Activated T-cell treated with anti-CD3 and anti-CD28 coated beads, Interleukin-2, amount 50 U/mL, for 4 hours (primary cell): Measurements from ENCODE around the gene RXFP1. TPM values are rescaled to one million over a fixed set of nuclear protein-coding genes. Genes with fewer than 3 reads are reported as not detected.

ENCODE experiments used
- ATAC-seq, 2 donors: fragments of 200-7000 bp; cut with Tn5 transposase; one replicate each; pipeline ENCODE4 v1.10.0; 2021
- DNase-seq: peaks from one replicate; pipeline ENCODE4 v3.0.0-alpha.2; 2020
- H3K27me3 Mint-ChIP-seq: one replicate; pipeline ENCODE4 v1.8.0; 2021; ENCODE audit warnings: low read depth, mixed read lengths
- H3K36me3 Mint-ChIP-seq: one replicate; pipeline ENCODE4 v1.8.0; 2022; ENCODE audit warnings: mixed read lengths; ENCODE audit not compliant: insufficient read depth
- H3K4me1 Mint-ChIP-seq: one replicate; pipeline ENCODE4 v1.8.0; 2021; ENCODE audit warnings: low read depth, mixed read lengths
- H3K4me3 Mint-ChIP-seq: one replicate; pipeline ENCODE4 v1.8.0; 2021; ENCODE audit warnings: mild to moderate bottlenecking, moderate library complexity, mixed read lengths
- H3K9me3 Mint-ChIP-seq: one replicate; pipeline ENCODE4 v1.8.0; 2021; ENCODE audit warnings: mixed read lengths
- total RNA-seq, 3 donors: library from RNA; stranded (reverse); gene quantifications; one replicate each; pipeline ENCODE4 v1.2.1, GENCODE V29; 2021

The RXFP1 gene
- total RNA-seq, 3 donors from 2014 or later = 0.08 TPM; not detected in 2

- Mint-ChIP-seq H3K9me3 (no peaks in the 10 kb centered on the region), H3K36me3 (no peaks in the 10 kb centered on the region), H3K4me3 (no peak overlapping the region), H3K4me1 (peaks cover 4% of the 10 kb centered on the region), H3K27me3 (peaks cover 18% of the 10 kb centered on the region)
- DNase-seq = no peak
- ATAC-seq = no peak
Measured at GRCh38 chr4:158610790-158611189, 89.1 kb downstream of the RXFP1 start.

GRCh38 chr4:158613046-158613445 is 91.4 kb downstream of the RXFP1 start:
- no peak overlapping the region for H3K4me3 Mint-ChIP-seq
- peaks cover 4% of the 10 kb centered on the region for H3K4me1 Mint-ChIP-seq
- no peaks in the 10 kb centered on the region for H3K9me3 Mint-ChIP-seq
- no peaks in the 10 kb centered on the region for H3K36me3 Mint-ChIP-seq
- peaks cover 23% of the 10 kb centered on the region for H3K27me3 Mint-ChIP-seq
- no peak for ATAC-seq
- no peak for DNase-seq

GRCh38 chr4:158617956-158618355 is 96.3 kb downstream of the RXFP1 start:
- no peaks in the 10 kb centered on the region for H3K36me3 Mint-ChIP-seq
- DNase-seq (no peak), ATAC-seq (no peak)
- H3K4me1 Mint-ChIP-seq = no peaks in the 10 kb centered on the region
- H3K9me3 Mint-ChIP-seq = no peaks in the 10 kb centered on the region
- H3K4me3 Mint-ChIP-seq = no peak overlapping the region
- H3K27me3 Mint-ChIP-seq = peaks cover 27% of the 10 kb centered on the region

DNA sequence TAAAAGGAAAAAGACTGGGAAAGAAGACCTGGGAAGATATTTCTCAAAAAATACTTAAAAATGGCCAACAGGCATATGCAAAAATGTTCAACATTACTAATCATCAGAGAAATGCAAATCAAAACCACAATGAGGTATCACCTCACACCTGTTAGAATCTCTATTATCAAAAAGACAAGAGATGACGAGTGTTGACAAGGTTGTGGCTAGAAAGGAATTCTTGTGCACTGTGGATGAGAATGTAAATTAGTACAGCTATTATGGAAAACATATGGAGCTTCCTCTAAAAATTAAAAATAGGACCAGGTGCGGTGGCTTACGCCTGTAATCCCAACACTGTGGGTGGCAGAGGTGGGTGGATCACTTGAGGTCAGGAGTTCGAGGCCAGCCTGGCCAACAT is 100.0 kb downstream of the RXFP1 start:
- Mint-ChIP-seq H3K4me1 (no peaks in the 10 kb centered on the region), H3K27me3 (peaks cover 13% of the 10 kb centered on the region), H3K9me3 (no peaks in the 10 kb centered on the region), H3K36me3 (no peaks in the 10 kb centered on the region), H3K4me3 (no peak overlapping the region)
- no peak for DNase-seq
- no peak for ATAC-seq

- no peak for ATAC-seq
- peaks cover 11% of the 10 kb centered on the region for H3K27me3 Mint-ChIP-seq
- DNase-seq = no peak
- no peak overlapping the region for H3K4me3 Mint-ChIP-seq
- no peaks in the 10 kb centered on the region for H3K36me3 Mint-ChIP-seq
- no peaks in the 10 kb centered on the region for H3K4me1 Mint-ChIP-seq
- no peaks in the 10 kb centered on the region for H3K9me3 Mint-ChIP-seq
Measured at GRCh38 chr4:158622251-158622650, 100.6 kb downstream of the RXFP1 start.

- no peak for ATAC-seq
- no peak for DNase-seq
- Mint-ChIP-seq H3K4me1 (no peaks in the 10 kb centered on the region), H3K4me3 (no peak overlapping the region), H3K36me3 (no peaks in the 10 kb centered on the region), H3K9me3 (no peaks in the 10 kb centered on the region), H3K27me3 (peaks cover 7% of the 10 kb centered on the region)
Measured at GRCh38 chr4:158624889-158625478, 103.3 kb downstream of the RXFP1 start.

DNA sequence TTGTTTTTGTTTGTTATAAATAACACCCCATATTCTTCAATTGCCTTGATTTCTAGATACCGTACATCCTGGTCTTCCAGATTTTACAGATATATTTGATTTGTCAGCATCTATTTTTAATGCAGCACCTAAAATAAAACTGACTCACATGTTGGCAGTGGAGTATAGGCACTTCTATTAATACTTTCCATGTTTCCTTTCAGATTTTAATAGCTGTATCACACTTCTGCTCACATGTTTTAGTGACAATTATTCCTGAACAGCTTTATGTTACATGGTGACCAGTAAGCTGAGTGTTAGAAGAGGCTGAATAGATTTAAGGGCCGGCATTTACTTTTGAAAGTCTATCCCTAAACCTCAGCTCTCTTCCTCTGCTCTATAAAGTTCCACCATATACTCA is 103.9 kb downstream of the RXFP1 start:
- Mint-ChIP-seq H3K36me3 (no peaks in the 10 kb centered on the region), H3K4me3 (no peak overlapping the region), H3K27me3 (peaks cover 10% of the 10 kb centered on the region), H3K4me1 (no peaks in the 10 kb centered on the region), H3K9me3 (no peaks in the 10 kb centered on the region)
- DNase-seq = no peak
- no peak for ATAC-seq

GRCh38 chr4:158630893-158631292 is 109.2 kb downstream of the RXFP1 start:
- Mint-ChIP-seq H3K4me3 (no peak overlapping the region), H3K27me3 (peaks cover 3% of the 10 kb centered on the region), H3K4me1 (no peaks in the 10 kb centered on the region), H3K36me3 (no peaks in the 10 kb centered on the region), H3K9me3 (no peaks in the 10 kb centered on the region)
- DNase-seq (no peak), ATAC-seq (no peak)

DNA sequence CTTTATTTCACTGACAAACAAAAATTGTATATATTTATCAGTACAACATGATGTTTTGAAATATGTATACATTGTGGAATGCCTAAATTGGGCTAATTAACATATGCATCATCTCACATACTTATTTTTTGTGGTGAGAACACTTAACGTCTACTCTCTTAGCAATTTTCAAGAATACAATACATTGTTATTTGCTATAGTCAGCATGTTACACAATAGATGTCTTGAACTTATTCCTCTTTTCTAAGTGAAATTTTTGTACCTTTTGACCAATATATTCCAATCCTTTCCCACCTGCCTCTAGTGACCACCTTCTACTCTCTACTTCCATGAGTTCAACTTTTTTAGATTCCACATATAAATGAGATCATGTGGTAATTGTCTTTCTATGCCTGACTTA is 114.9 kb downstream of the RXFP1 start:
- no peak overlapping the region for H3K4me3 Mint-ChIP-seq
- no peaks in the 10 kb centered on the region for H3K36me3 Mint-ChIP-seq
- H3K9me3 Mint-ChIP-seq = no peaks in the 10 kb centered on the region
- H3K27me3 Mint-ChIP-seq = peaks cover 16% of the 10 kb centered on the region
- no peak for DNase-seq
- H3K4me1 Mint-ChIP-seq = no peaks in the 10 kb centered on the region
- no peak for ATAC-seq

DNA sequence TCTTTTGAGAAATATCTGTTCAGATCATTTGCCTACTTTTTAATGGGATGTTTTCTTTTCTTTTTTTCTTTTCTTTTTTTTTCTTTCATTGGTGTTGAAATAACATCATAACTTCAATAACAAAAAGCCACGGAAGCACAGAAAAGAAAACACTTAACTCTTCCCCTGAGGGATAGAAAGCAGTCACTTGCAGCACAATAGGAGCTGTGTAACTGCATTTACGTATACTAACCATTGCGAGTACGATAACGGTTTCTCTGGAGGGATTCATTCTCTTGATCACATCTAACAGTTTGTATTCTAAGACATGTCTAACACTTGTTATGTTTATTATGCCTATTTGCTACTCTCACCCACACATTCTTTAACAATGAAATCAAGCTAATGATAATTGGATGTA is 122.7 kb downstream of the RXFP1 start:
- Mint-ChIP-seq H3K4me3 (no peak overlapping the region), H3K36me3 (no peaks in the 10 kb centered on the region), H3K9me3 (no peaks in the 10 kb centered on the region), H3K4me1 (no peaks in the 10 kb centered on the region), H3K27me3 (peaks cover 11% of the 10 kb centered on the region)
- DNase-seq (no peak), ATAC-seq (no peak)

- H3K27me3 Mint-ChIP-seq = peaks cover 8% of the 10 kb centered on the region
- no peak overlapping the region for H3K4me3 Mint-ChIP-seq
- no peaks in the 10 kb centered on the region for H3K9me3 Mint-ChIP-seq
- no peaks in the 10 kb centered on the region for H3K36me3 Mint-ChIP-seq
- ATAC-seq = no peak
- no peak for DNase-seq
- H3K4me1 Mint-ChIP-seq = no peaks in the 10 kb centered on the region
Measured at GRCh38 chr4:158644760-158645159, 123.1 kb downstream of the RXFP1 start.

- Mint-ChIP-seq H3K9me3 (no peaks in the 10 kb centered on the region), H3K4me1 (peaks cover 4% of the 10 kb centered on the region), H3K27me3 (peaks cover 6% of the 10 kb centered on the region), H3K4me3 (no peak overlapping the region), H3K36me3 (no peaks in the 10 kb centered on the region)
- ATAC-seq = no peak
- DNase-seq = no peak
Measured at GRCh38 chr4:158649111-158649680, 127.5 kb downstream of the RXFP1 start.

DNA sequence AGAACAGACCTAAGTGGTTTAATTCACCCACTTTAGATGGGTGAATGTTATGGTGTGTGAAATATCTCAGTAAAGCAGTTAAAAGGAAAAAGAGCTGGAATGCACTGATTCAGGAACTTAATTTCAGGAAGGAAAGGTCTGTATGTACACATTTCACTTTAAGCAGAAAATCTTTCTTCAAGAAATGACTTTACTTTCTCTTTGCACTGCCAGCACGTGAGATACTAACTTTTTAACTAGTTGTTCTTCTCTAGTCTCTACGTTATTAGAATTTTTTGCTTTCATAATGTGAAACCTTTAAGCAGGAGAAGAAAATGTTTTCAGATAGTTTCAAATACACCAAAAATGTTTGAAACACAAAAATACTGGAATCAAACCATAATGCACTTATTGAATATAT is 131.2 kb downstream of the RXFP1 start:
- Mint-ChIP-seq H3K4me3 (peak overlapping the region; percentile 31), H3K27me3 (peaks cover 1% of the 10 kb centered on the region), H3K9me3 (no peaks in the 10 kb centered on the region), H3K36me3 (no peaks in the 10 kb centered on the region), H3K4me1 (peaks cover 4% of the 10 kb centered on the region)
- ATAC-seq = no peak
- no peak for DNase-seq

DNA sequence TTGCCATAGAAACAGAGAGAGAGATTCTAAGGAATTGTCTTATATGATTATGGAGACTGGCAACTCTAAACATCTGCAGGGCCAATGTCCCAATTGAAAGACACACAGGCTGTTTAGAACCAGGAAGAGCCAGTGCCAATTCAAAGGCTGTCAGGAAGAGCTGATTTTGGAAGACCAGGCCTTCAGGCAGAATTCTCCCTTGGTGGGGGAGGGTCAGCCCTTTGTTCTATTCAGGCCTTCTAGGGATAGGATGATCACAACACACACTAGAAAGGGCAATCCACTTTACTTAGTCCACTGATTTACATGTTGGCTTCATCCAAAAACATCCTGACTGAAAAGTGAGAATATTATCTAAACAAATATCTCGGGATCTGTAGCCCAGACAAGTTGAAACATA is 134.8 kb downstream of the RXFP1 start:
- Mint-ChIP-seq H3K4me1 (peaks cover 4% of the 10 kb centered on the region), H3K27me3 (peaks cover 14% of the 10 kb centered on the region), H3K4me3 (no peak overlapping the region), H3K36me3 (no peaks in the 10 kb centered on the region), H3K9me3 (no peaks in the 10 kb centered on the region)
- ATAC-seq (no peak), DNase-seq (no peak)

DNA sequence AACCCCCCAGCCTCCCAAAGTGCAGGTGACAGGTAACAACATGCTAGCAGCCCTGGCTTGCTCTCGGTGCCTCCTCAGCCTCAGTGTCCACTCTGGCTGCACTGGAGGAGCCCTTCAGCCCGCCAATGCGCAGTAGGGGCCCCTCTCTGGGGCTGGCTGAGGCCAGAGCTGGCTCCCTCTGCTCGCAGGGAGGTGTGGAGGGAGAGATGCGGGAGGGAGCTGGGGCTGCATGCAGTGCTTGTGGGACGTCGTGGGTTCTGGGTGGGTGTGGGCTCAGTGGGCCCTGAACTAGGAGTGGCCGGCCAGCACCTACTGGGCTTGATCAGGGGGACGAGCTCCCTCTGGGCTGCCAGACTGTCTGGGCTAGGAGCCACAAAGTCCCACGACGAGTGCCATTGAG is 135.6 kb downstream of the RXFP1 start:
- DNase-seq = no peak
- no peaks in the 10 kb centered on the region for H3K36me3 Mint-ChIP-seq
- peaks cover 14% of the 10 kb centered on the region for H3K27me3 Mint-ChIP-seq
- ATAC-seq = no peak
- H3K4me3 Mint-ChIP-seq = no peak overlapping the region
- no peaks in the 10 kb centered on the region for H3K9me3 Mint-ChIP-seq
- H3K4me1 Mint-ChIP-seq = peaks cover 4% of the 10 kb centered on the region
